K562 (cell line): ENCODE data around the gene ATG14. TPM values are rescaled to one million over a fixed set of nuclear protein-coding genes. Genes with fewer than 3 reads are reported as not detected.

Experiments
- ATAC-seq: fragments of 200-7000 bp; cut with Tn5 transposase; 3 replicates; pipeline ENCODE4 v1.9.1; 2020; ENCODE audit warnings: moderate library complexity
- BruUV-seq: library from RNA; stranded (reverse); fragments of 400-500 nt; replicated peaks from 2 replicates; lab custom pipeline; 2021; lab: Mats Ljungman, UMichigan
- CTCF ChIA-PET: fragments of 300-600 bp; formaldehyde crosslinking; extraction: SDS; loops from one replicate; lab custom pipeline; 2021; ENCODE audit warnings: low intra/inter-chr PET ratio; lab: Yijun Ruan, JAX
- POLR2A ChIA-PET: fragments of 300-600, 350-650 bp; sonication (Branson Sonifier 250); formaldehyde crosslinking; extraction: SDS; loops from one replicate; lab custom pipeline; 2021; ENCODE audit warnings: antibody characterized with exemption, inconsistent platforms; lab: Yijun Ruan, JAX
- DNase-seq, 4 experiments: peaks; one replicate each; pipeline versions ENCODE4 v3.0.0 to v3.0.0-alpha.2; 2011 to 2018; ENCODE audit warnings: low spot score in 3 of 4, mixed read lengths in 3 of 4; ENCODE audit errors: extremely low read depth in 1 of 4
- FAIRE-seq: peaks from 2 replicates; lab custom pipeline; 2011; peaks lifted over from hg19 to GRCh38; lab: Jason Lieb, UNC
- H2AFZ ChIP-seq: 2 replicates; pipeline ENCODE4 v1.6.0; 2011; ENCODE audit warnings: low read depth, low read length, control low read depth, inconsistent platforms
- H3K27ac ChIP-seq: fragments of 200-600 bp; 3 replicates; pipeline ENCODE4 v1.8.0; 2011; ENCODE audit warnings: low read depth, mild to moderate bottlenecking, control low read depth, inconsistent platforms, low read length, moderate library complexity, mixed read lengths; ENCODE audit errors: extremely low read depth
- H3K27me3 ChIP-seq, 2 experiments: fragments of 300-600 bp in 1 of 2; 2 replicates in 1 of 2; 3 replicates in 1 of 2; pipeline versions ENCODE4 v1.6.0 to v1.8.0; 2011; ENCODE audit warnings: inconsistent platforms in 2 of 2, low read length in 2 of 2, mild to moderate bottlenecking in 1 of 2, mixed read lengths in 1 of 2, moderate library complexity in 1 of 2; ENCODE audit not compliant: control insufficient read depth in 2 of 2, insufficient read depth in 2 of 2
- H3K36me3 ChIP-seq: fragments of 300-600 bp; 3 replicates; pipeline ENCODE4 v1.8.0; 2011; ENCODE audit warnings: mild to moderate bottlenecking, low read length, inconsistent platforms; ENCODE audit not compliant: control insufficient read depth, insufficient read depth
- H3K4me1 ChIP-seq, 2 experiments: fragments of 200-600 bp in 1 of 2; replicated peaks in 1 of 2; 2 replicates in 1 of 2; 3 replicates in 1 of 2; pipeline versions ENCODE4 v1.5.1 to v1.8.0; 2011; ENCODE audit warnings: inconsistent platforms in 2 of 2, low read length in 2 of 2, mild to moderate bottlenecking in 1 of 2, mixed read lengths in 1 of 2, moderate library complexity in 1 of 2; ENCODE audit not compliant: control insufficient read depth in 2 of 2, insufficient read depth in 2 of 2
- H3K4me2 ChIP-seq: 2 replicates; pipeline ENCODE4 v1.6.1; 2011; ENCODE audit warnings: low read length, control low read depth, inconsistent platforms, mixed read lengths; ENCODE audit not compliant: insufficient read depth
- H3K4me3 ChIP-seq: fragments of 200-600 bp; sonication (generic), shearing (Covaris generic); 2 replicates; pipeline ENCODE4 v1.5.1; 2016; ENCODE audit warnings: control low read depth, inconsistent platforms
- H3K79me2 ChIP-seq: fragments of 200-600 bp; 3 replicates; pipeline ENCODE4 v1.8.0; 2011; ENCODE audit warnings: low read length, inconsistent platforms; ENCODE audit not compliant: control insufficient read depth, insufficient read depth
- H3K9ac ChIP-seq, 2 experiments: 2 replicates each; pipeline versions ENCODE4 v1.6.0 to v1.6.1; 2011; ENCODE audit warnings: low read depth in 2 of 2, low read length in 2 of 2, control low read depth in 1 of 2, inconsistent platforms in 1 of 2, mild to moderate bottlenecking in 1 of 2, mixed read lengths in 1 of 2; ENCODE audit not compliant: insufficient read depth in 1 of 2
- H3K9me1 ChIP-seq: one replicate; pipeline ENCODE4 v1.6.0; 2011; ENCODE audit warnings: inconsistent platforms, mild to moderate bottlenecking, low read length, moderate library complexity; ENCODE audit not compliant: control insufficient read depth, insufficient read depth
- H3K9me3 ChIP-seq: replicated peaks from 2 replicates; pipeline ENCODE4 v1.5.1; 2011; ENCODE audit warnings: low read depth, low read length, inconsistent platforms; ENCODE audit not compliant: control insufficient read depth, insufficient read depth
- H4K20me1 ChIP-seq: replicated peaks from 2 replicates; pipeline ENCODE4 v1.6.1; 2011; ENCODE audit warnings: low read length, inconsistent platforms, mixed read lengths; ENCODE audit not compliant: control insufficient read depth, insufficient read depth
- BACH1 ChIP-seq: fragments of 200-800 bp; sonication (Bioruptor generic); IDR thresholded peaks from 2 replicates; pipeline ENCODE4 v1.6.1; 2016; ENCODE audit warnings: missing genetic modification characterization, missing compliant biosample characterization
- BRD4 ChIP-seq: fragments of 200-600 bp; sonication (generic); IDR thresholded peaks from 2 replicates; pipeline ENCODE4 v1.6.1; 2017; ENCODE audit warnings: inconsistent platforms
- BRD9 ChIP-seq: fragments of 450-650 bp; IDR thresholded peaks from 2 replicates; pipeline ENCODE4 v1.6.1; 2018; ENCODE audit warnings: low read depth; ENCODE audit not compliant: partially characterized antibody
- CBFA2T2 ChIP-seq: fragments of 450-650 bp; conservative IDR thresholded peaks from 2 replicates; pipeline ENCODE4 v1.6.1; 2017; ENCODE audit warnings: mild to moderate bottlenecking
- CEBPG ChIP-seq, 3 experiments: fragments of 200-800 bp in 1 of 3; sonication (Bioruptor generic) in 1 of 3; sonication (generic) in 1 of 3; formaldehyde crosslinking in 1 of 3; IDR thresholded peaks in 2 of 3; conservative IDR thresholded peaks in 1 of 3; 2 replicates each; pipeline versions ENCODE4 v1.6.1 to v1.8.0; 2016 to 2022; ENCODE audit warnings: missing compliant biosample characterization in 2 of 3, missing genetic modification characterization in 2 of 3, mild to moderate bottlenecking in 1 of 3, missing genetic modification reagents in 1 of 3
- CHD1 ChIP-seq: fragments of 200-600 bp; sonication (generic); IDR thresholded peaks from one replicate; pipeline ENCODE4 v1.6.1; 2012; ENCODE audit warnings: mild to moderate bottlenecking, moderate library complexity, low read length, inconsistent platforms
- HMGN3 ChIP-seq: IDR thresholded peaks from 2 replicates; pipeline ENCODE4 v1.6.1; 2011; ENCODE audit warnings: borderline replicate concordance, low read depth, mild to moderate bottlenecking, mixed read lengths, low read length; ENCODE audit not compliant: insufficient read length; ENCODE audit errors: extremely low read depth
- HNRNPH1 ChIP-seq: fragments of 200-400 bp; formaldehyde crosslinking; optimal IDR thresholded peaks from 2 replicates; pipeline ENCODE3; 2017; ENCODE audit warnings: low read depth, mild to moderate bottlenecking, low read length, moderate library complexity
- JUNB ChIP-seq: fragments of 450-650 bp; formaldehyde crosslinking; conservative IDR thresholded peaks from 2 replicates; pipeline ENCODE4 v1.4.0; 2020; ENCODE audit warnings: mild to moderate bottlenecking
- MECOM ChIP-seq: fragments of 250-450 bp; sonication (Bioruptor Pico); IDR thresholded peaks from 2 replicates; pipeline ENCODE4 v1.8.0; 2022; ENCODE audit warnings: inconsistent platforms
- PRMT5 ChIP-seq: sonication (generic); formaldehyde crosslinking; IDR thresholded peaks from 2 replicates; pipeline ENCODE4 v1.5.0; 2020; ENCODE audit warnings: missing genetic modification reagents
- ZBTB11 ChIP-seq, 3 experiments: fragments of 200-800 bp in 1 of 3; fragments of 250-450 bp in 1 of 3; fragments of 450-650 bp in 1 of 3; sonication (Bioruptor Pico) in 1 of 3; sonication (Bioruptor generic) in 1 of 3; formaldehyde crosslinking in 1 of 3; IDR thresholded peaks; 2 replicates each; pipeline versions ENCODE4 v1.6.1 to v1.8.0; 2016 to 2022; ENCODE audit warnings: mild to moderate bottlenecking in 2 of 3, missing genetic modification characterization in 2 of 3, missing compliant biosample characterization in 1 of 3, moderate library complexity in 1 of 3
- ZFP30 ChIP-seq: fragments of 250-450 bp; sonication (Bioruptor Pico); IDR thresholded peaks from 2 replicates; pipeline ENCODE4 v1.8.0; 2022; ENCODE audit warnings: moderate library complexity, mild to moderate bottlenecking, inconsistent platforms, borderline replicate concordance
- ZNF175 ChIP-seq: fragments of 200-800 bp; sonication (Bioruptor generic); IDR thresholded peaks from 2 replicates; pipeline ENCODE4 v1.6.1; 2016; ENCODE audit warnings: low read depth, mild to moderate bottlenecking, missing genetic modification characterization, missing compliant biosample characterization
- ZNF263 ChIP-seq: sonication (generic); formaldehyde crosslinking; IDR thresholded peaks from 2 replicates; pipeline ENCODE4 v1.8.0; 2022; ENCODE audit warnings: mild to moderate bottlenecking, missing genetic modification reagents, borderline replicate concordance
- WGBS: fragments of 100-300 bp; shearing (Covaris generic); methylation state at CpG from one replicate; pipeline ENCODE4 v1.1.6; 2016; ENCODE audit warnings: low coverage, mixed read lengths; ENCODE audit not compliant: insufficient coverage; ENCODE audit errors: missing lambda C conversion rate; 5-methylcytosine and 5-hydroxymethylcytosine counted together
- in situ Hi-C: fragments of 300-500 bp; cut with MboI; formaldehyde crosslinking; loops from 4 replicates; pipeline ENCODE4 v1.15.0; 2018; ENCODE audit warnings: inconsistent platforms, mixed read lengths
- intact Hi-C: fragments of 100-400 bp; cut with micrococcal nuclease; formaldehyde crosslinking; loops from 2 replicates; pipeline ENCODE4 v1.14.2; 2022
- polyA plus RNA-seq, 8 experiments: library from polyadenylated mRNA; depleted of rRNA in 4 of 8; stranded (reverse) in 5 of 8; unstranded in 3 of 8; fragments of >200 nt; fragmentation: Nextera tagmentation in 2 of 8; fragmentation: Illumina TruSeq in 1 of 8; extraction: Ambion mirVana in 2 of 8; extraction: Trizol in 1 of 8; gene quantifications; 2 replicates each; pipeline versions ENCODE4 v1.2.1 to v1.2.3, GENCODE V29; 2011 to 2014; ENCODE audit warnings: inconsistent platforms in 1 of 8, missing spikeins in 1 of 8
- total RNA-seq, 7 experiments: library from RNA; depleted of rRNA in 6 of 7; stranded (reverse); fragments of >200 nt in 6 of 7; fragmentation: Illumina TruSeq in 2 of 7; extraction: Trizol in 2 of 7; gene quantifications; 2 replicates each; pipeline versions ENCODE4 v1.2.1 to v1.2.3, GENCODE V29; 2011 to 2021; ENCODE audit warnings: low replicate concordance in 1 of 7
- TF ChIP-seq, protein P1 (sequence below): fragments of 250-450 bp; sonication (Bioruptor Pico); IDR thresholded peaks from 2 replicates; pipeline ENCODE4 v1.8.0; 2021; ENCODE audit warnings: borderline replicate concordance, mild to moderate bottlenecking, moderate library complexity; ENCODE audit not compliant: poor library complexity, severe bottlenecking

Gene ATG14
- total and polyA plus RNA-seq, 9 of the 15 experiments (the other 6 are each of a cell fraction or from before 2014, with no cell fraction given): 0.55 to 4.2 (median 3.5) TPM

- Histone ChIP-seq H3K27me3 (no peaks in the 10 kb centered on the region), H3K9me3 (no peaks in the 10 kb centered on the region; the same call in 1 of the 2 replicates), H3K9ac (no peak overlapping the region), H3K79me2 (peaks cover 7% of the 10 kb centered on the region; the same call in 2 of the 3 replicates), H3K36me3 (peaks cover 22% of the 10 kb centered on the region), H3K4me1 (no peaks in the 10 kb centered on the region), H3K27ac (no peak overlapping the region), H3K4me2 (no peak overlapping the region), H4K20me1 (no peaks in the 10 kb centered on the region), H3K9me1 (no peaks in the 10 kb centered on the region), H2AFZ (no peak overlapping the region), H3K4me3 (no peak overlapping the region)
- intact Hi-C loops: no loop called here
- DNase-seq (no peak), ATAC-seq (no peak), FAIRE-seq (no peak)
- no peak for TF ChIP-seq CHD1
- no peak for TF ChIP-seq ZNF263 (CRISPR knock-in tag)
- TF ChIP-seq MECOM (CRISPR knock-in tag): no peak
- no peak for TF ChIP-seq ZNF175 (CRISPR knock-in tag)
- TF ChIP-seq BACH1: no peak
- no peak for TF ChIP-seq ZBTB11 (CRISPR knock-in tag; IDR thresholded peaks at IDR 0.05)
- no peak for TF ChIP-seq BRD9
- TF ChIP-seq ZFP30 (CRISPR knock-in tag): no peak
- TF ChIP-seq HNRNPH1: no peak
- no peak for TF ChIP-seq PRMT5 (CRISPR knock-in tag)
- no peak for TF ChIP-seq BRD4
- TF ChIP-seq, protein P1, sequence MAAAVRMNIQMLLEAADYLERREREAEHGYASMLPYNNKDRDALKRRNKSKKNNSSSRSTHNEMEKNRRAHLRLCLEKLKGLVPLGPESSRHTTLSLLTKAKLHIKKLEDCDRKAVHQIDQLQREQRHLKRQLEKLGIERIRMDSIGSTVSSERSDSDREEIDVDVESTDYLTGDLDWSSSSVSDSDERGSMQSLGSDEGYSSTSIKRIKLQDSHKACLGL: no peak
- no peak for TF ChIP-seq JUNB
- TF ChIP-seq HMGN3: no peak
- TF ChIP-seq CEBPG (CRISPR knock-in tag; IDR thresholded peaks at IDR 0.05): no peak
- TF ChIP-seq CEBPG (tag; conservative IDR thresholded peaks at IDR 0.05 in 1 of 2, IDR thresholded peaks at IDR 0.05 in 1 of 2): no peak
- TF ChIP-seq CBFA2T2: no peak
- WGBS: 100% methylated on average over 1 of the region's 1 CpG
- in situ Hi-C loops: no loop called here
- CTCF ChIA-PET: no interaction called here
- POLR2A ChIA-PET: no interaction called here
- BruUV-seq: no TSS peak
These were observed 92.9 kb downstream of the ATG14 start for GRCh38 chr14:55318694-55319093.
